Measurements from ENCODE around the gene MYL10. TPM values are rescaled to one million over a fixed set of nuclear protein-coding genes. Genes with fewer than 3 reads are reported as not detected.

Gene MYL10
- polyA plus RNA-seq, 3 donors = 0.21 to 0.36 (median 0.30) TPM

GRCh38 chr7:101572156-101572555 is 56.9 kb downstream of the MYL10 start:
- DNase-seq = no peak

- no peak for DNase-seq
Observed at GRCh38 chr7:101567230-101567629, 61.9 kb downstream of the MYL10 start.

- no peak for DNase-seq
Observed at GRCh38 chr7:101565601-101566209, 63.4 kb downstream of the MYL10 start.

DNA sequence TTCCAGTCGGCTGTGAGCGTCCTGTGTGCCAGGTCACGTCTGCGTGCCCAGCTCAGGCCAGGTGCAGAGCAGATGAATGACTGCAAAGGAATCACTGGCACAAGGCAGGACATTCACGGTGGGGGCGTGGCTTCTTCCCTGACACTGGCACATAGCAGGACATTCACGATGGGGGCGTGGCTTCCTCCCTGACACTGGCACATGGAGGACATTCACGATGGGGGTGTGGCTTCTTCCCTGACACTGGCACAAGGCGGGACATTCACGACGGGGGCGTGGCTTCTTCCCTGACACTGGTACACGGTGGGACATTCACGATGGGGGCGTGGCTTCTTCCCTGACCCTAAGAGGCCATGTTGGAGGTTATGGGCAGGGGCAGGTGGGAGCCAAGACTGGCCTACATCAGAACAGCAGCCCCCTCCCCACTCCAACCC is 64.3 kb downstream of the MYL10 start:
- DNase-seq = no peak

GRCh38 chr7:101563943-101564777 is 64.9 kb downstream of the MYL10 start:
- DNase-seq = no peak

Other genes with a start within 250 kb of the MYL10 start
- 10 to 100 TPM; 80.1 to 95.7 (median 93.4) TPM for gene CUX1, start 188.3 kb upstream of the MYL10 start, polyA plus RNA-seq (ENCODE audit: insufficient read length in 3 of 3)